Measurements from ENCODE around the gene ARID3A.

ARID3A gene

GRCh38 chr19:1007399-1008251 is 81.8 kb downstream of the ARID3A start:
- no peak for FAIRE-seq

GRCh38 chr19:1008268-1009040 is 82.6 kb downstream of the ARID3A start:
- FAIRE-seq: no peak

GRCh38 chr19:1009041-1009980 is 83.5 kb downstream of the ARID3A start:
- FAIRE-seq: no peak

GRCh38 chr19:1009981-1010538 is 84.2 kb downstream of the ARID3A start:
- FAIRE-seq: no peak

- no peak for FAIRE-seq
Measured at GRCh38 chr19:1010586-1011510, 85.0 kb downstream of the ARID3A start.

GRCh38 chr19:1011831-1012333 is 86.0 kb downstream of the ARID3A start:
- FAIRE-seq: no peak

- FAIRE-seq: no peak
Measured at GRCh38 chr19:1012334-1012733, 86.5 kb downstream of the ARID3A start.

- FAIRE-seq: no peak
Measured at GRCh38 chr19:1013218-1013617, 87.4 kb downstream of the ARID3A start.

- FAIRE-seq: no peak
Measured at GRCh38 chr19:1014161-1015060, 88.6 kb downstream of the ARID3A start.

- FAIRE-seq: no peak
Measured at GRCh38 chr19:1015061-1015781, 89.4 kb downstream of the ARID3A start.

GRCh38 chr19:1015782-1016646 is 90.2 kb downstream of the ARID3A start:
- FAIRE-seq: no peak

- FAIRE-seq: no peak
Measured at GRCh38 chr19:1016647-1017114, 90.8 kb downstream of the ARID3A start.

GRCh38 chr19:1017115-1017905 is 91.5 kb downstream of the ARID3A start:
- no peak for FAIRE-seq

GRCh38 chr19:1017906-1018305 is 92.1 kb downstream of the ARID3A start:
- no peak for FAIRE-seq

- no peak for FAIRE-seq
Measured at GRCh38 chr19:1018393-1018792, 92.6 kb downstream of the ARID3A start.

GRCh38 chr19:1018932-1019615 is 93.2 kb downstream of the ARID3A start:
- FAIRE-seq: no peak

- no peak for FAIRE-seq
Measured at GRCh38 chr19:1019616-1019961, 93.8 kb downstream of the ARID3A start.
